ENCODE results near the gene FHL1.

- TF ChIP-seq MXI1 (IDR thresholded peaks at IDR 0.05; ENCODE audit: low read depth, low read length) (no peak), EP300 (IDR thresholded peaks at IDR 0.05; ENCODE audit: borderline replicate concordance in 1 of 2, low read depth in 1 of 2, low read length in 1 of 2) (0 out of 4 replicates have a peak, but pooled peaks of 1 of the 2 experiments have one; percentile 12), SMC3 (IDR thresholded peaks at IDR 0.05; ENCODE audit: low read depth, low read length) (no peak), TEAD4 (IDR thresholded peaks at IDR 0.05; ENCODE audit: borderline replicate concordance, insufficient read depth) (no peak), FOXJ3 (CRISPR knock-in tag; IDR thresholded peaks at IDR 0.05) (no peak), REST (IDR thresholded peaks at IDR 0.05; ENCODE audit: low read depth, low read length) (no peak), NRF1 (IDR thresholded peaks at IDR 0.05; ENCODE audit: low read depth, low read length) (no peak), IRF3 (IDR thresholded peaks at IDR 0.05; ENCODE audit: low read depth, low read length) (no peak), CHD2 (IDR thresholded peaks at IDR 0.05; ENCODE audit: low read length, partially characterized antibody) (no peak)
- TF ChIP-seq, protein P1, sequence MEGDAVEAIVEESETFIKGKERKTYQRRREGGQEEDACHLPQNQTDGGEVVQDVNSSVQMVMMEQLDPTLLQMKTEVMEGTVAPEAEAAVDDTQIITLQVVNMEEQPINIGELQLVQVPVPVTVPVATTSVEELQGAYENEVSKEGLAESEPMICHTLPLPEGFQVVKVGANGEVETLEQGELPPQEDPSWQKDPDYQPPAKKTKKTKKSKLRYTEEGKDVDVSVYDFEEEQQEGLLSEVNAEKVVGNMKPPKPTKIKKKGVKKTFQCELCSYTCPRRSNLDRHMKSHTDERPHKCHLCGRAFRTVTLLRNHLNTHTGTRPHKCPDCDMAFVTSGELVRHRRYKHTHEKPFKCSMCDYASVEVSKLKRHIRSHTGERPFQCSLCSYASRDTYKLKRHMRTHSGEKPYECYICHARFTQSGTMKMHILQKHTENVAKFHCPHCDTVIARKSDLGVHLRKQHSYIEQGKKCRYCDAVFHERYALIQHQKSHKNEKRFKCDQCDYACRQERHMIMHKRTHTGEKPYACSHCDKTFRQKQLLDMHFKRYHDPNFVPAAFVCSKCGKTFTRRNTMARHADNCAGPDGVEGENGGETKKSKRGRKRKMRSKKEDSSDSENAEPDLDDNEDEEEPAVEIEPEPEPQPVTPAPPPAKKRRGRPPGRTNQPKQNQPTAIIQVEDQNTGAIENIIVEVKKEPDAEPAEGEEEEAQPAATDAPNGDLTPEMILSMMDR (IDR thresholded peaks at IDR 0.05), result no peak
These were observed 38.2 kb downstream of the FHL1 start for GRCh38 chrX:136185401-136186022.
